DMS79 (cell line): ENCODE data around the gene FSD2.
"Not testable (repeated sequence)": the region's sequence is repeated elsewhere in the genome, so short reads cannot be mapped to it uniquely, and the experiment has no call there.

Experiments
- DNase-seq: peaks from one replicate; lab custom pipeline; 2025; lab: John Stamatoyannopoulos, UW

Gene FSD2

GRCh38 chr15:82792068-82792467 lies 13.8 kb downstream of the FSD2 start:
- no peak for DNase-seq

- no peak for DNase-seq
Measured at GRCh38 chr15:82790321-82790720, 15.5 kb downstream of the FSD2 start.

DNA sequence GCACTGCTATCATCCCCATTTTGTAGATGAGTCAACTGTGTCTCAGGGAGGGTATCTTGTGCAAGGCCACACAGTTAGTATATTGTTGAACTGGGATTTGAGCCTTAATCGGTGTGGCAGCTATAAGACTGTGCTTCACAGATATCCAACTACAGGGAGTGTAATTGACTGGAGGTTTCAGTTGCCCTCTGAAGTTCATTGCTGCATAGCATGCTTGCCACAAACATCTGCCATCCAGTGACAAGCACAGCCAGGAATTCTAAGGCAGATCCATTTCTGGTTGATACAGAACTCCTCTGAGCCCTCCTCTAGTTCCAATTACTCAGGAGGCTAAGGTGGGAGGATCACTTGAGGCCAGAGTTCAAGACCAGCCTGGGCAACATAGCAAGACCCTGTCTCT lies 16.4 kb downstream of the FSD2 start:
- no peak for DNase-seq

DNA sequence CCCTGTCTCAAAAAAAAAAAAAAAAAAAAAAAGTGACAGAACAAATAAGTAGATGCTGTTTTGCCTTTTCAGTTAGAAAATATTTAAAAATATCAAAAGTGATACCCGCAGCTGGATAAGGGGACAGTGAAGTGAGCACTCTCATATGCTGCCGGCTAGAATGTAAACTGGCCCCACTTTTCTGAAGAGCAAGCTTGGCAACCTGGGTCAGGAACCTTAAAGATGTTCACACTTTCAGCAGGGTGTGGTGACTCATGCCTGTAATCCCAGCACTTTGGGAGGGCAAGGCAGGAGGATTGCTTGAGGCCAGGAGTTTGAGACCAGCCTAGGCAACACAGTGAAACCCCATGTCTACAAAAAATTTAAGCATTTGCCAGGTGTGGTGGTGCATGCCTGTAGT lies 17.4 kb downstream of the FSD2 start:
- DNase-seq, result no peak

- DNase-seq, result no peak
Measured at GRCh38 chr15:82781349-82781748, 24.5 kb downstream of the FSD2 start.

DNA sequence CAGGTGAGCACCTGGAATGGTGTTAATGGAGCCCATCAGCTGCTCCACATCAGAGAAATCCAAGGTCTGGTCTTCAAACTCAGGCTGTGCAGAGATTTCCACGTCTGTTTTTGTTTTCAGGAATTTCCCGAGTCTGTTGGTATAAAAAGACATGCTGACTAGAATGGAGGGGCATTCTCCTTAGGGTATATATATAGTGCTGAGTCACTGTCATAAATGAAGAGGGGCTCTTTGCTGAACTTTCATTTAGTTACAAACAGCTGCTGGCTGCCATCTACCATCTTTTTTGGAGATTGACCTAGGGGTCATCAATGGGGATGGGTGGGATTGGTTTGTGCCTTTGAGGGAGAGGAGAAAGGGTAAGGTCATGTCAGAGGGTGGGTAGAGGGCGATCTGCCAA lies 27.1 kb downstream of the FSD2 start:
- DNase-seq, result no peak

DNA sequence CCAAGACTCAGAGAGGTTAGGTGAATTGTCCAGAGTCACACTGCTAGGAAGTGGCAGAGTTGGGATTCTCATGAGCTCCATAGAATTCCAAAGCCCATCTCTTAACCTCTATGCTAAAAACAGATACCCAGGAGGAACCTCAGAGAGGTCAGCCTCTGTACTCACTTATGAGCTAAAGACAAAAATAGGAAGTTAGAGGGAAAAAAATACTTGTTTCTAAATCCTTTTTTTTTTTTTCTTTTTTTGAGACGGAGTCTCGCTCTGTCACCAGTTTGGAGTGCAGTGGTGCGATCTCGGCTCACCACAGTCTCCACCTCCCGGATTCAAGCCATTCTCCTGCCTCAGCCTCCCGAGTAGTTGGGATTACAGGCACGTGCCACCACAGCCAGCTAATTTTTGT lies 31.4 kb downstream of the FSD2 start:
- no peak for DNase-seq

DNA sequence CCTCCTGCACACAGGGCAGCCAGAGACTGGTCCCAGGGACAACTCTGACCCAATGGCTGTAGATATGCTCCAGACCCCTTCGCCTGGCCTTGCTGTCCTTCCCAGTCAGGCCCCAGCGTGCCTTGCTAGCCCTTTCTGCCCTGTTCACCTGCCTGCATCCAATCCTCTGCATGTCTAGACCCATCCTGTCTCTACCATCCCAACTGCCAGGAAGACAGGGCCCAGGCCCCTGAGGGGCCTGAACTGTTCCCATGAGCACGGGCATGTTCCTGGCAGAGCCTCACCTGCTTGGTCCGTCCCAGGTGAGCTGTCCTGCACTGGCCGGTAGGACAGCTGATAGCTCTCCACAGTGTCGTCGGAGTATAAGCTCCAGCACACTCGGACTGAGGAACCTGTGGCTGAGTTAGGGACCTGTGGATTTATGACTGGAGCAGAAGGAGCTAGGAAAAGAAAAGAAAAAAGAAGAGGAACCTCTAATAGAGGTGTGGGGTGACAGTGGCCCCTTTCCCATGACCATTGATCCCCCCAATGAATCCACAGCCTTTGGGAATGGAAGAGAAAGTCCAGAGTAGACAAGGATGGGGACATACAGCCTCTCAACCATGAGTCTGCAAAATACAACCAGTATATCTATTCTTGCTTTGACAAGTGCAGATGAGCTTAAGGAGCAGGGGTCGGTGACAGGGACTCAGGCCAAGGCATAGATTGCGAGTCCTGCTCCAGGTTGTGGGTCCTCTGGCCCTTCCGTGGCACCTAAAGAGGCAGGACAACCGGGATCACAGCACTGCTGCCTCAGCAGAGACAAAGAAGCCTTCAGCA lies 33.9 kb downstream of the FSD2 start:
- no peak for DNase-seq

GRCh38 chr15:82768414-82769054 lies 37.3 kb downstream of the FSD2 start:
- no peak for DNase-seq

DNA sequence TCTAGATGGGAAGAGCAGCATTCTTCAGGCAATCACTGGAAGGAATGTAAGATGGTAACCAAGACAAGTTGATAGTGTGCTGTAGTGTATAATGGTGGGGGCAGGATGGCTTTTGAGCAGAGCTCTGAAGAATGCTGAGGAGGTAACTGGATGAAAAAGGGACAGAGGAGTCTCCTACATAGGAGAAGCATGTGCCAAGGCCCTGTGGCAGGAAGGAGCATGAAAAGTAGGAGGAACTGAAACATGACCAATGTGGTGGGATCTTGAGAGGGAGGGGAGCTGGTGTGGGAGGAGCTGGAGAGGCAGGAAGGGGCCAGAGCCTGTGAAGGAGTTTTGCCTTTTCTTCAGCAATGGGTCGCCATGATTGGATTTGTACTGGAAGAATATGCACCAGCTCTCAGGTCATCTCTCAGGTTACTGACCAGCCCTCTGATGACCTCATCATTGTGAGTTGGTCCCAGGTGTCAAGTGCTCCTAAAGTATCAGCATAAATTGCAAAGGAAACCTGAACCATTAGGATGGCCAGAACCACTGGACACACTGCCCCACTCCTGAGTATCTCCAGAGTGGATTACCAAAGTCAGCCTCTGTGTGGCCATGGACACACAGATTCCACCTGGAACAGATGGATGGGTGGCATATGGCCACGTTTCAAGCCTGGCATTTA lies 38.6 kb downstream of the FSD2 start:
- DNase-seq, result no peak

DNA sequence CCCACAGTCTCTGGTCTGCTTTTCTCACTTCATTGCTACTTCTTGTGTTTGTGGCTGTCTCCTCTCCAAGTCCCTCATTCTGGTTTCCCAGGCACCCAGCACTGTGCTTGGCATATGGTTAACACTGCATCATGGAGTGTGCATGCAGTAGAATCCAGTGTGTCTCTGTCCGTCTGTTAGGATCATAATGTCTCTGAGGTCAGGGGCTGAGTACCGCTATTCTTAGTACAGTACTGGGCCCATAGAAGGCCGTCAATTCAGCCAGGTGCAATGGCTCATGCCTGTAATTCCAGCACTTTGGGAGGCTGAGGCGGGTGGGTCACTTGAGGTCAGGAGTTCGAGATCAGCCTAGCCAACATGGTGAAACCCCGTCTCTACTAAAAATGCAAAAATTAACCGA lies 39.7 kb downstream of the FSD2 start:
- not testable (repeated sequence) for DNase-seq

- DNase-seq, result no peak
Measured at GRCh38 chr15:82764740-82765139, 41.1 kb downstream of the FSD2 start.

DNA sequence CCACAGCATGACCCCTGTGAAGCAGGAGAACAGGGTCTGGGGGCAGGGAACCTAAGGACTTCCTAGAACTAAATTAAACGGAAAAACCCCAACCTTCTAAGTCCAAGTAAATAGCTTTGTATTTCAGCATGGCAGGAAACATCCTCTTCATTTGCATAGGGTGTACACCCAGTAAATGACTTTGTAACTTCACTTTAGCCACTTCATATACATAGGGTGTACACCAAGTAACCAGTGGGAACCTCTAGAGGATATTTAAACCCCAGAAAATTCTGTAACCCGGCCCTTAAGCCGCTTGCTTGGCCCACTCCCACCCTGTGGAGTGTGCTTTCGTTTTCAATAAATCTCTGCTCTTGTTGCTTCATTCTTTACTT lies 41.8 kb downstream of the FSD2 start:
- no peak for DNase-seq

- DNase-seq, result no peak
Measured at GRCh38 chr15:82763361-82764116, 42.3 kb downstream of the FSD2 start.

DNA sequence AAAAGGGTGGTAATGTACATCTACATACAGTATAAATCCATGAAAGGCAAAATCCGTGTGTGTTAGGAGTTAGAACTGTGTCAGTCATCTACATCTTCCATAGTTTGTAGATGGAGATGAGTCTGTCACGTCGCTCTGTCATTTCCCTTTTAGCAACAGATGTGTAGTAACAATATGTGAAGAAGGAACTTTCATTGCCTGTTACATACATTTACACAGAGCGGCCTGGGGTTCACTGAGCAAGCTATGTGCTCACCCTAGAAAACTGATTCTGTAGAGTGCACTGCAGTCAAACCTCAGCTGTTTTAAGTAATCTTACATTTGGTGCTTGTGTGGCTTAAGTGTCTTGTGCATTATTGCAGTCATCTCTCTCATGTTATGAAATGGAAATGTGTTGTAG lies 54.6 kb downstream of the FSD2 start:
- DNase-seq, result no peak

DNA sequence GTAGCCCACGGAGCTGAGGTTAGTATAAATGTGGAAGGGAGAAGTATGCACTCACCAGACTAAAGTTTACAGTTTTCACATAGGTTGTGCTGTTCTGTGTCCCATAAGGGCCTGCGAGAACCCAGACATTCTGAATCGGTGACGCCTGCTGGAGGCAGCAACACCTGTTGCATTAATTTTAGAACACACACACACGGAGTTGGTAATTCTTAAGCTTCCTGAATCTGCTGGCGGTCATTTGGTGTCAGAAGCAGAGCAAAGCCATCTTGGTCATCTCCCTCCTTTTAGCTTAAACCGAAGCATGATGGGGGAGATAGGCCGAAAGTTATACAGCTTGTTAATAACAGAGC lies 55.1 kb downstream of the FSD2 start:
- no peak for DNase-seq

- peak; percentile 66 for DNase-seq
Measured at GRCh38 chr15:82749951-82750830, 55.7 kb downstream of the FSD2 start.

GRCh38 chr15:82748315-82748714 lies 57.6 kb downstream of the FSD2 start:
- no peak for DNase-seq

DNA sequence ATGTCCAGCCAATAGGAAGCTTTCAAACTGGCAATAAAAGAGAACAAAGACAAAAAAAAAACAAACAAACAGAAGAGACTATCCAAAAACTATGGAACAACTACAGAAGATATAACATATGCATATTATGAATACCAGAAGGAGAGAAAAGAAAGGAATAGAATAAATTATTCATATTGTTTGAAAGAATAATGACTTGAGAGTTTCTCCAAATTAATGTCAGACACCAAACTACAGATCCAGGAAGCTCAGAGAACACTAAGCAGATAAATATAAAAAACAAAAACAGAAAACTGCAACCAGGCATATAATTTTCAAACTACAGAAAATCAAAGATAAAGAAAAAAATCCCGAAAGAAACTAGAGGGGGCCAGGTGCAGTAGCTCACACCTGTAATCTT lies 62.1 kb downstream of the FSD2 start:
- DNase-seq, result no peak

DNA sequence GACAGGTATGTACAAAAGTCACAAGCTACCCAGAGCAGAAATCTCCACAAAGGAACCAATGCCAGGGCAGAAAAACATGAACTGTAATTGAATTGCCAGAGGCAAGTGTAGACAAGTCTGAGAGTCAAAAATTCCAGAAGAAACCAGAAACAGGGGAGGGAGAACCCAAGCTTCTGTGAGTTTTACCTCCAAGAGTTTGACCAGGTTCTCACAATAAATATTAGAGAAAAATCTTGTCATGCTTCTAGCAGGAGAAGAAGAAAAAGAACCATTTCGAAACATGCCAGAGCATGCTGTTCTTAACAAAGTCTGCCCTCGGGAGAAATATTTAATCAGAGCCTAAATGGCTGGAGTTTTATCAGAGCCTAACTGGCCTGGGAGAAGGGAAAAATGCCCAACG lies 63.7 kb downstream of the FSD2 start:
- no peak for DNase-seq

DNA sequence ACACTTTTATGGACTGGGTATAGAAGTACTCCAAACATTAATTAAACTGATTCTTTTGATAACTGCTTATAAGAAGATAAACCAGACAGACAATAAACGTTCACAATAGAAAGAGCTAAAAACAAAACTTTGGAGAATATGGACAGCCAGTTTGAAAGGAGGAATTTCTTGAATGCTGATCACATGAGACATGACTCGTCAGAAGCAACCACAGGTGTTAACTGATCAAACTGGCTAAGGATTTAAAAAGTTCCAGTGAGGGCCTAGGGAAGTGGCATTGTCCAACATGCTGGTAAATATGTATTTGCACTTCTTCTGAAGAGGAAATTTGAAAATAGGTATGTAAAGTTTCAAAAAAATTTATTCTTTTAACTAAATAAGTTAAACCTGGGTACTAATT lies 66.8 kb downstream of the FSD2 start:
- DNase-seq, result no peak

DNA sequence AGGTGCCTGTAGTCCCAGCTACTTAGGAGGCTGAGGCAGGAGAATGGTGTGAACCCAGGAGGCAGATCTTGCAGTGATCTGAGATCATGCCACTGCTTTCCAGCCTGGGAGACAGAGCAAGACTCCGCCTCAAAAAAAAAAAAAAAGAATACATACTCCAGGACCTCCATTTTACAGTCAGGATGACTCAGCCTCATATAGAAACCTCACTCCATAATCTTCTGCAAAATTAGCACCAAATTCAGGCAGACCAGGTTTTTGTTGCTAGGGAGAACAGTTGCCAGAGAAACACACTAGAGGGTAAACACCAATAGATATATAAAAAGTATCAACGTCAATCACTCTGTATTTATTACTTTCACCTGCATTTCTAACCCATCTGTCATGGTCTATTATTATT lies 67.9 kb downstream of the FSD2 start:
- no peak for DNase-seq
